ENCODE results near the gene RRAGD.

The RRAGD gene

DNA sequence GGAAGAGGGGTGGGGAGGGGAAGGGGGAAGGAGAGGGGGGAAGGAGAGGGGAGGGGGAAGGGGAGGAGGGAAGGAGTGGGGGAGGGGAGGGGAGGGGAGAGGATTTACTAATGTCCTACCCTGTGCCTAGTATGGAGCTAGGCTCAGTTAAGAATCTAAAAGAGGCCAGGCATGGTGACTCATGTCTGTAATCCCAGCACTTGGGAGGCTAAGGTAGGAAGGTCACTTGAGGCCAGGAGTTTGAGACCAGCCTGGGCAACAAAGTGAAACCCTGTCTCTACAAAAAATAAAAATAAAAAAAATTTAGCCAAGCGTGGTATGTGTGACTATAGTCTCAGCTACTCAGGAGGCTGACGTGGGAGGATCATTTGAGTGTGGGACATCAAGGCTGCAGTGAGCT is 72.5 kb downstream of the RRAGD start:
- DNase-seq (ENCODE audit: low spot score): no peak

DNA sequence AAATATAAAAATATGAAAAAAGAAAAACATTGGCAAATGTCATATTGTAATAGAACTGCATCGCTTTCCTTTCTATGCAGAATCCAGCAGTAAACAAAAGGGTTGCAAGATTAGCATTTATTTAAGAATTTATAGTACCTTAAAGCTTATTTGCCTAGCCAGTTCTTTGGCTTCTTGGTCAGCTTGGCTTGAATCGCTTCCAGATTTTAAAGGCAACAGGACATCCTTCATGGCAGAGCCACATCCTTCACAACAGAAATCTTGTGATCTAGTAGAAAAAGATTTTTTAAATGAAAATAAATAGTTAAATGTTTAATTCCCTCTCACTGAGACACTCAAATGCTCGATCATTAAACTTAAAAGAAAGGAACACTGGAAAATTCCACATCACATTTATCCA is 76.9 kb downstream of the RRAGD start:
- no peak for DNase-seq (ENCODE audit: low spot score)

- DNase-seq (ENCODE audit: low spot score): no peak
Observed at GRCh38 chr6:89330910-89331309, 81.2 kb downstream of the RRAGD start.

- no peak for DNase-seq (ENCODE audit: low spot score)
Observed at GRCh38 chr6:89328976-89329375, 83.1 kb downstream of the RRAGD start.

- DNase-seq (ENCODE audit: low spot score): no peak
Observed at GRCh38 chr6:89324304-89324703, 87.8 kb downstream of the RRAGD start.

DNA sequence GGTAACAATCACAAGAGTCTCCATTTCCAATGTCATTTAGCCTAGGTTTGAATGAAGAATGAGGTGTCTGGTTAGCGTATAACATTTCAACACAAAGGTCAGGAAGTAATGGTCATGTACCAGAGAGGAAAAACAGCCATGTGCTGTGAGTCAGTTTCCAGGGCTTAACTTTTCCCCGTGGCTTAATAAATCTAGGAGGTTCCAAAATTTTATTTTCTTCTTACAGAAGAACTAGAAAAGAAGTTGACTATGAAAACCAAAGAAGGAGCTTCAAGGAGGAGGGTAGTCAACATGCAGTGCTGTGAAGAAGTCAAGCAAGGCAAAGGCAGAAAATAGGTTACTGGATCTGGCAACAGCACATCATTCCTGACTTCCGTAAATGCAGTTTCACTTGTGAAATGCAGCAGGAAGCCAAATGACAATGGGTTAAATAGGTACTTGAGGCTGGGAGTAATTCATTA is 88.5 kb downstream of the RRAGD start:
- no peak for DNase-seq (ENCODE audit: low spot score)

DNA sequence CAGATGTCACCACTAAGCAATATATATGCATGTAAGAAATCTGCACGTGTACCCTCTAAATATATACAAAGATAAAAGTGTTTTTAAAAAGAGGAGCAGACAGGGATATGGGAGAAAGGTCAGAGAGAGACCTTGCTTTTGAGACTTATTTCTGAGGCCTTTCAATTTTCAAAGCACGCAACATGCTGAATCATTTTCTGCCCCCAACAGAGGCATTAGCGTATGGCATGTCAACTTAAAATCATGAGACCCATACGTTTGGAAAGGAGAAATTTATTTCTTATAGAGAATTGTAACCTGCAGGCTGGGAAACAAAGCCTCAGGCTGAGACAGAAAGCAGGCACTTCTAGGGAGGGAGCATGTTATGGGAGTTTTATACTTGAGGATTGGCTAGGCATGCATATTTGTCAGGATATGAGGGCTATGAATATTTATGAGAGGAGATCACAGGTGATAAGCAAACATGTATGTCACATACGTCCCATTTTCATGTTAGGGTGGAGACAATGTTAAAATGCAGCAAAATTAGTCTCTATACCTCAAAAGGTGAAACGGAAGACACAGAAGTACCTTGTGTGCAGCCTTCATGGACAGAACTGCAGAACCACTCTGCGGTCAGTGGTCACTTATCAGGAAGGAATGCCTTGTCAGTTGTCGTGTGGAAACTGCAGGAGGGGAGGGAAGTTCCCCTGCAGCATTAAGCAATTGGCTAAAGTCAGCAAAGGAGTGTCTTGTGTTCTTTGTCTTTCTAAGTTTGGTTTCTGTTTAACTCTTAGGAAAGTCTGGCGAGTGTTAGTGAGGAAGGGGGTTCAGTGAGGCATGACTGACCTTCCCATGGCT is 90.7 kb downstream of the RRAGD start:
- DNase-seq (ENCODE audit: low spot score): no peak

- no peak for DNase-seq (ENCODE audit: low spot score)
Observed at GRCh38 chr6:89320012-89320559, 92.0 kb downstream of the RRAGD start.

DNA sequence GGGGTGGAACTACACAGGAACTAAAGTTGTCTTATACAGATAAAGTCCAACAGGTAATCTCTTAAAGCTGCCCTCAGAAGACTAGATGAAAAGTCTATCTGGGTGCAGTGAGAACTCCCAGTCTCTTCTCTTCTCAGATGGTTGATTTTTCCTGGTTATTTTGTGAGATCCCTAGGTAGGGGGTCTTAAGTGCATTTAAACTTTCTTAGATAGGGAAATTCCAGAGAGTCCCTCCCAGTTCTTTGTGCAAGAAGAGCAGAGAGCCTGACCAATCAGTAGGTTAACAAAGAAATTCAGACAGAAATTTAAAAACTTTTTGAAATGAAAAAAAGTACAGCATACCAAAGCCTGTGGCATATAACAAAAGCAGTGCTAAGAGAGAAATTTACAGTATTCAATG is 95.0 kb downstream of the RRAGD start:
- DNase-seq (ENCODE audit: low spot score): no peak

DNA sequence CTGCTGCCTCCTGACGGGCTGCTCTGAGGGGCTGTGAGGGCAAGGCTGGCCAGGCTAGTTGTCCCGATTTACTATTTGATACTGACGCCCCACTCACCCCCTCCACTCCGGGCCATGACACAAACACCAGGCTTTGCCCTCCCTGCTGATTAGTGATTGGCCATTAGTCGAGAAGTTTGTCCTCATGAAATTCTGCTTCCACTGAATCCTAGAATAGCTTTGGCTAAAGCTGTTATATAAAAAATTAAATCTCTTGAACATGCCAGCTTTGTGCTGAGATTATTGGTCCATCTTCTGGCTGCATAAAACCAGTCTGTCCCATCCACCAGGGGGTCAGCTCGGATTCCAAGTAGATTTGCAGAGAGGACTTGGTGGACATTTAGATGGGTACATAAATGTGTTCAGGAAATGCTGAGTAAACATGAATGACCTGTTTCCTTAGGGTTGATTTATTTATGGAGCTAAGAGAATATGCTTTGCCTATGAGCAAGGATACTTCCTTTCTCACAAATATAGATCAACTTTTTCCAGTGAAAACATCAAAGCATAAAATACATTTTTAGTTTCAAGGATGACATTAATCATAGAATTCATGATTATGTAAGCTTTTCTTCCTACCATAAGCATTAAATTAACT is 96.7 kb downstream of the RRAGD start, which contains the start of gene GABRR2:
TSS of gene GABRR2 (minus strand) at position 51 of the 637 bp plus-strand sequence. CDS start 134 bp downstream, outside the sequence.
- DNase-seq (ENCODE audit: low spot score): no peak

DNA sequence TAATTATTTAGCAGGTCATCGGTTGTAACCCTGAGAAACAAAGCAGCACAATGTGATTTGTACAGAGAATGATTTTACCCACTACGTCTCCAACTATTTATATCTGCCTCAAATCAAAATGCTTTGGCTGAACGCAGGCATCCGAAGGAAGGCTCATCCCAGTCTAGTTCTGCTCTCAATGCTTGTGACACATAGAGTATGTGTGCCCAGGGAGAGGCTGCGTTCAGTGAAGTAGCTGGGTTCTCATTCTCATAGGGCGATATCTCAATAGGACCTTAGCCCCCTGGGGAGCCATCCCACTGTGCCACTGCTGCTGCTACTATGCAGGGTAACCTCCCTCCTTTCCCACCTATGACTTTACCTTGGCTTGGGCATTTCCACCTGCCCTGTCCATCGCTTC is 97.4 kb downstream of the RRAGD start:
- no peak for DNase-seq (ENCODE audit: low spot score)

All from HuH-7.5 (cell line).